ENCODE data around the gene CENPO. TPM values are rescaled to one million over a fixed set of nuclear protein-coding genes. Genes with fewer than 3 reads are reported as not detected.

CENPO gene
- total RNA-seq, 1 experiment from 2014 or later: 14.9 TPM

DNA sequence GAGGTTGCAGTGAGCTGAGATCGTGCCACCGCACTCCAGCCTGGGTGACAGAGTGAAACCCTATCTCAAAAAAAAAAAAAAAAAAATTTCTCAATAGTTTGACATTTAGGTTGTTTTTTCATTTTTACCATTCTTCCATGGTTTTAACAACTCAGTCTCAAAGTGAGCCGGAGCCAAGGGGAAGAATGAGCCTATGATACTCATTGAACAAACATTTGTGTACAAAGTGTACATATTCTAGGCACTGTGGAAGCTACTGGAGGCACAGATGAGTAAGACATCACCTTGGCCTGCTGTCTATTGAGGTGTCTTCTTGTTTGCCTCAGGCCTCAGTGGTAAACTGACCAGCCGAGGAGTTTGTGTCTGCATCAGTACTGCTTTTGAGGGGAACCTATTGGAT is 21.9 kb downstream of the CENPO start:
- POLR2A ChIA-PET: interaction anchor here (1.0 kb wide), 1 partner anchor 22 kb away, joined by 4 read pairs; the partner anchor contains the start of genes CENPO and PTRHD1
- CTCF ChIA-PET: interaction anchor here (0.9 to 2.0 kb wide), 5 partner anchors 11 to 405 kb away, joined by 3 to 5 read pairs (median 3); partner anchors contain the start of genes CENPO and PTRHD1
- BruUV-seq (replicated peaks): no TSS peak
- no peak overlapping the region for H3K4me3 Mint-ChIP-seq (ENCODE audit: unreplicated experiment)
- H3K9me3 Mint-ChIP-seq (ENCODE audit: unreplicated experiment): no peaks in the 10 kb centered on the region
- H3K4me1 Mint-ChIP-seq (ENCODE audit: insufficient read depth, unreplicated experiment): no peaks in the 10 kb centered on the region
- no peak for DNase-seq (ENCODE audit: unreplicated experiment)
- H3K27me3 Mint-ChIP-seq (ENCODE audit: insufficient read depth, unreplicated experiment): no peaks in the 10 kb centered on the region
- TF ChIP-seq, protein P1, sequence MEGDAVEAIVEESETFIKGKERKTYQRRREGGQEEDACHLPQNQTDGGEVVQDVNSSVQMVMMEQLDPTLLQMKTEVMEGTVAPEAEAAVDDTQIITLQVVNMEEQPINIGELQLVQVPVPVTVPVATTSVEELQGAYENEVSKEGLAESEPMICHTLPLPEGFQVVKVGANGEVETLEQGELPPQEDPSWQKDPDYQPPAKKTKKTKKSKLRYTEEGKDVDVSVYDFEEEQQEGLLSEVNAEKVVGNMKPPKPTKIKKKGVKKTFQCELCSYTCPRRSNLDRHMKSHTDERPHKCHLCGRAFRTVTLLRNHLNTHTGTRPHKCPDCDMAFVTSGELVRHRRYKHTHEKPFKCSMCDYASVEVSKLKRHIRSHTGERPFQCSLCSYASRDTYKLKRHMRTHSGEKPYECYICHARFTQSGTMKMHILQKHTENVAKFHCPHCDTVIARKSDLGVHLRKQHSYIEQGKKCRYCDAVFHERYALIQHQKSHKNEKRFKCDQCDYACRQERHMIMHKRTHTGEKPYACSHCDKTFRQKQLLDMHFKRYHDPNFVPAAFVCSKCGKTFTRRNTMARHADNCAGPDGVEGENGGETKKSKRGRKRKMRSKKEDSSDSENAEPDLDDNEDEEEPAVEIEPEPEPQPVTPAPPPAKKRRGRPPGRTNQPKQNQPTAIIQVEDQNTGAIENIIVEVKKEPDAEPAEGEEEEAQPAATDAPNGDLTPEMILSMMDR (IDR thresholded peaks at IDR 0.05; ENCODE audit: unreplicated experiment): no peak
- H3K36me3 Mint-ChIP-seq (ENCODE audit: insufficient read depth, unreplicated experiment): peaks cover 39% of the 10 kb centered on the region
- intact Hi-C loops (cut with micrococcal nuclease): no loop called here
- H3K27ac Mint-ChIP-seq (ENCODE audit: low read depth, unreplicated experiment): no peak overlapping the region

DNA sequence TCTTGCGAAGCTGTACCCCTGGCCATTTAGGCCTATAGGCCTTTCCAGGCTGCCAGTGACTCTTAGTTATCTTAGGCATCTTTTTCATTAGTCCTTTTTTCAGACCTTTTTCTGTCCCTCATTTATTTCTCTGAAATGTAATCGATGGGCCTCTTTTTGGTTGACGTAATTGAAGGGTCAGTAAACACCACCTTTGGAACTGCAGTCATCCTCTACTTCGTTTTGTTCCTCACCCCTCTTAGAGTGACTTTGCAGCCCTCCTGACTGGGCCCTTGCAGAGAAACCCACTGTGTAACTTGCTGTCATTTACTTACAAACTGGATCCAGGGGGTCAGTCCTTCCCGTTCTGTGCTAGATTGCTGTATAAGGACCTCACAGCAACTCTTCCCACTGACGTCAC is 23.2 kb downstream of the CENPO start:
- H3K27ac Mint-ChIP-seq (ENCODE audit: low read depth, unreplicated experiment): peak overlapping the region; percentile 10

GRCh38 chr2:24816884-24817283 is 23.7 kb downstream of the CENPO start:
- Mint-ChIP-seq H3K36me3 (ENCODE audit: insufficient read depth, unreplicated experiment) (peaks cover 50% of the 10 kb centered on the region), H3K4me3 (ENCODE audit: unreplicated experiment) (no peak overlapping the region), H3K27me3 (ENCODE audit: insufficient read depth, unreplicated experiment) (no peaks in the 10 kb centered on the region), H3K9me3 (ENCODE audit: unreplicated experiment) (no peaks in the 10 kb centered on the region), H3K4me1 (ENCODE audit: insufficient read depth, unreplicated experiment) (no peaks in the 10 kb centered on the region), H3K27ac (ENCODE audit: low read depth, unreplicated experiment) (peak overlapping the region; percentile 10)
- TF ChIP-seq, protein P1 (IDR thresholded peaks at IDR 0.05; ENCODE audit: unreplicated experiment): no peak
- peak; percentile 44 for DNase-seq (ENCODE audit: unreplicated experiment)
- ChIA-PET CTCF (no interaction called here), POLR2A (no interaction called here)
- BruUV-seq (replicated peaks): no TSS peak
- intact Hi-C loops (cut with micrococcal nuclease): no loop called here

More for the DNA sequence above, 23.2 kb downstream of the CENPO start:
- DNase-seq (ENCODE audit: unreplicated experiment): no peak
- BruUV-seq (replicated peaks): no TSS peak
- TF ChIP-seq, protein P1 (IDR thresholded peaks at IDR 0.05; ENCODE audit: unreplicated experiment): no peak
- Mint-ChIP-seq H3K27me3 (ENCODE audit: insufficient read depth, unreplicated experiment) (no peaks in the 10 kb centered on the region), H3K4me3 (ENCODE audit: unreplicated experiment) (no peak overlapping the region), H3K36me3 (ENCODE audit: insufficient read depth, unreplicated experiment) (peaks cover 46% of the 10 kb centered on the region), H3K4me1 (ENCODE audit: insufficient read depth, unreplicated experiment) (no peaks in the 10 kb centered on the region), H3K9me3 (ENCODE audit: unreplicated experiment) (no peaks in the 10 kb centered on the region)
- intact Hi-C loops (cut with micrococcal nuclease): no loop called here
- ChIA-PET CTCF (interaction anchor here (0.7 to 2.0 kb wide), 4 partner anchors 10 to 444 kb away, joined by 3 to 5 read pairs (median 4); partner anchors contain the start of genes CENPO and PTRHD1), POLR2A (no interaction called here)

DNA sequence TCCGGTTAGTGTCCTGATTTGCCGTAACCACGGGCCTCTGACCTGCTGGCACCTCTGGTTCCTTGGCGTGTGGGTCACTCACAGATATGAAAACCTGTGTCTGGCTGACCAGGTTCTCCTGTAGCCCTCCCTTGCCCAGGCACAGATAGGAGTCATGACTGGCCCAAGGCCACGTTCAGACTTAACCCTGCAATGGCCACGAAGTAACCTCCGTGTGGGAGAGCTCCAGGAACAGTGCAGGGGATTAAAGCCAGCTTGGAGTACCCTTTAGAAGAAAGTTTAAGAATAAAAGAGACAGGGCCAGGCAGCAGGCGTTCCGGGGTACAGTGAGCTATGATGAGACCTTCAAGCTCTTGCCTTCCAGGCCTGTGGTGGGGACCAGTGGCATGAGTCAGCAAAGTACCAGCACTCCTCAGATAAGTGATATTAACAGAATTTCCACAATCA is 25.5 kb downstream of the CENPO start:
- H3K9me3 Mint-ChIP-seq (ENCODE audit: unreplicated experiment): no peaks in the 10 kb centered on the region
- H3K4me3 Mint-ChIP-seq (ENCODE audit: unreplicated experiment): no peak overlapping the region
- no peaks in the 10 kb centered on the region for H3K4me1 Mint-ChIP-seq (ENCODE audit: insufficient read depth, unreplicated experiment)
- TF ChIP-seq, protein P1 (IDR thresholded peaks at IDR 0.05; ENCODE audit: unreplicated experiment): no peak
- no TSS peak for BruUV-seq (replicated peaks)
- peaks cover 47% of the 10 kb centered on the region for H3K36me3 Mint-ChIP-seq (ENCODE audit: insufficient read depth, unreplicated experiment)
- H3K27me3 Mint-ChIP-seq (ENCODE audit: insufficient read depth, unreplicated experiment): no peaks in the 10 kb centered on the region
- H3K27ac Mint-ChIP-seq (ENCODE audit: low read depth, unreplicated experiment): no peak overlapping the region
- CTCF ChIA-PET: interaction anchor here (0.6 to 1.5 kb wide), 3 partner anchors 9 to 544 kb away, joined by 3 to 6 read pairs (median 5); no protein-coding TSS in a partner anchor
- POLR2A ChIA-PET: interaction anchor here (0.6 kb wide), 1 partner anchor 326 kb away, joined by 3 read pairs; no protein-coding TSS in a partner anchor
- intact Hi-C loops (cut with micrococcal nuclease): no loop called here
- no peak for DNase-seq (ENCODE audit: unreplicated experiment)

All from MCF 10A (cell line).